GM18867 (cell line): ENCODE results near the gene MYH7.
A peak's percentile ranks its signal among the peaks of the same experiment; 100 is the strongest.
"Not testable (repeated sequence)": the region's sequence is repeated elsewhere in the genome, so short reads cannot be mapped to it uniquely, and the experiment has no call there.

ENCODE experiments used
- ATAC-seq: cut with Tn5 transposase; IDR thresholded peaks from one replicate; pipeline ENCODE4 v1.9.1; 2021; ENCODE audit warnings: mild to moderate bottlenecking, moderate library complexity; ENCODE audit not compliant: unreplicated experiment

The MYH7 gene

GRCh38 chr14:23435543-23436326 is at the start of gene MYH7:
TSS of gene MYH7 (minus strand) at chr14:23435660. CDS start at chr14:23433732, 1,928 bp downstream.
- no peak for ATAC-seq

GRCh38 chr14:23483236-23483854 is 47.9 kb upstream of the MYH7 start:
- no peak for ATAC-seq

GRCh38 chr14:23482823-23483148 is 47.3 kb upstream of the MYH7 start:
- ATAC-seq = no peak

GRCh38 chr14:23481979-23482822 is 46.7 kb upstream of the MYH7 start:
- no peak for ATAC-seq

- no peak for ATAC-seq
These were observed 46.0 kb upstream of the MYH7 start for GRCh38 chr14:23481362-23481970.

- no peak for ATAC-seq
These were observed 42.8 kb upstream of the MYH7 start for GRCh38 chr14:23478109-23478759.

GRCh38 chr14:23470947-23471346 is 35.5 kb upstream of the MYH7 start:
- no peak for ATAC-seq

- no peak for ATAC-seq
These were observed 34.5 kb upstream of the MYH7 start for GRCh38 chr14:23469906-23470403.

- peak; percentile 94 for ATAC-seq
These were observed 33.9 kb upstream of the MYH7 start, which contains the start of gene NGDN for GRCh38 chr14:23469127-23469905. TSS of gene NGDN (plus strand) at chr14:23469703. CDS start at chr14:23469716, 13 bp downstream.

GRCh38 chr14:23468704-23469126 is 33.3 kb upstream of the MYH7 start:
- peak; percentile 1 for ATAC-seq

GRCh38 chr14:23465261-23465660 is 29.8 kb upstream of the MYH7 start:
- no peak for ATAC-seq

- no peak for ATAC-seq
These were observed 29.2 kb upstream of the MYH7 start for GRCh38 chr14:23464700-23465099.

GRCh38 chr14:23460960-23461359 is 25.5 kb upstream of the MYH7 start:
- ATAC-seq = no peak

- no peak for ATAC-seq
These were observed 22.4 kb upstream of the MYH7 start for GRCh38 chr14:23457587-23458445.

GRCh38 chr14:23456883-23457586 is 21.6 kb upstream of the MYH7 start:
- not testable (repeated sequence) for ATAC-seq

GRCh38 chr14:23454445-23454856 is 19.0 kb upstream of the MYH7 start:
- no peak for ATAC-seq

GRCh38 chr14:23452237-23452636 is 16.8 kb upstream of the MYH7 start:
- no peak for ATAC-seq

- no peak for ATAC-seq
These were observed 14.9 kb upstream of the MYH7 start for GRCh38 chr14:23450379-23450778.
